NCI-H2081 (cell line): ENCODE measurements around the gene IKZF1.

ENCODE experiments used
- DNase-seq, 2 experiments: peaks; one replicate each; lab custom pipeline; 2025; lab: John Stamatoyannopoulos, UW

IKZF1 gene

GRCh38 chr7:50283731-50284130, 20.8 kb upstream of the IKZF1 start:
- DNase-seq, result no peak

GRCh38 chr7:50284296-50284695, 20.2 kb upstream of the IKZF1 start:
- no peak for DNase-seq

- DNase-seq, result no peak
These were observed 19.2 kb upstream of the IKZF1 start for GRCh38 chr7:50285269-50285668.

GRCh38 chr7:50287129-50287528, 17.4 kb upstream of the IKZF1 start:
- no peak for DNase-seq

- DNase-seq, result no peak
These were observed 12.3 kb upstream of the IKZF1 start for GRCh38 chr7:50292165-50292757.

- no peak for DNase-seq
These were observed 11.8 kb upstream of the IKZF1 start for GRCh38 chr7:50292763-50293162.

- no peak for DNase-seq
These were observed 10.9 kb upstream of the IKZF1 start for GRCh38 chr7:50293509-50294179.

- DNase-seq, result no peak
These were observed 9.4 kb upstream of the IKZF1 start for GRCh38 chr7:50295133-50295532.

- DNase-seq, result no peak
These were observed 7.7 kb upstream of the IKZF1 start for GRCh38 chr7:50296799-50297198.

GRCh38 chr7:50298811-50299562, 5.5 kb upstream of the IKZF1 start:
- no peak for DNase-seq

GRCh38 chr7:50300336-50300735, 4.2 kb upstream of the IKZF1 start:
- DNase-seq, result no peak

GRCh38 chr7:50302486-50303334, 1.8 kb upstream of the IKZF1 start:
- DNase-seq, result no peak

GRCh38 chr7:50303335-50304128, 984 bp upstream of the IKZF1 start:
- no peak for DNase-seq

- DNase-seq, result no peak
These were observed 531 bp downstream of the IKZF1 start for GRCh38 chr7:50304911-50305582.

GRCh38 chr7:50305583-50306493, 1.3 kb downstream of the IKZF1 start:
- no peak for DNase-seq

GRCh38 chr7:50306494-50307367, 2.2 kb downstream of the IKZF1 start:
- DNase-seq, result no peak

GRCh38 chr7:50307368-50308032, 3.0 kb downstream of the IKZF1 start:
- no peak for DNase-seq

GRCh38 chr7:50308203-50308531, 3.7 kb downstream of the IKZF1 start:
- DNase-seq, result no peak
